ENCODE results near the gene ITIH4. TPM values are rescaled to one million over a fixed set of nuclear protein-coding genes. Genes with fewer than 3 reads are reported as not detected.
A peak's percentile ranks its signal among the peaks of the same experiment; 100 is the strongest.

ITIH4 gene
- total RNA-seq, 1 donor from 2014 or later: 9.8 TPM

DNA sequence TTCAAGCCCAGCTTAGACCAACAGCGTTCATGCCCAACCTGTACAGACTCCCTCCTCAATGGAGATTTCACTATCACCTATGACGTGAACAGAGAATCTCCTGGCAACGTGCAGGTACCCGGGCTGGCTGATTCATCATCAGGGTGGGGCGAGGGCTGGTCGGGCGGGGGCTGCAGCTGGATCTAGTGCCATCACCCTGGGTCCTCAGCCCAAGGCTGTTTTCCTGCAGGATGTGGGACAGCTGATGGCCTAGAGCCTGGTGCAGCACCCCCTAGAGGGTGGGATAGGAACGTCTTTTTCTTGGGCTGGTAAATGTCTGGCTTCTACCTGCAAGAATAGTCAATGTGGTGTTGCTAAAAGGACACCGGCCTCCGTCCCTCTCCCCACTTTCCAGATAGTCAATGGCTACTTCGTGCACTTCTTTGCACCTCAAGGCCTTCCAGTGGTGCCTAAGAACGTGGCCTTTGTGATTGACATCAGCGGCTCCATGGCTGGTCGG, 31.4 kb downstream of the ITIH4 start:
- Histone ChIP-seq H3K27me3 (no peaks in the 10 kb centered on the region), H3K27ac (no peak overlapping the region), H3K4me3 (no peak overlapping the region), H3K36me3 (no peaks in the 10 kb centered on the region), H3K4me1 (peaks cover 0 to 2% of the 10 kb centered on the region in 2 donors), H3K9me3 (no peaks in the 10 kb centered on the region)
- TF ChIP-seq CTCF (IDR thresholded peaks at IDR 0.05): peak in 1 of 3 experiments; percentile 31
- no peak for DNase-seq (ENCODE audit: low spot score in 2 of 2)
- intact Hi-C loops (cut with DNase I): no loop called here

GRCh38 chr3:52798376-52798977, 32.0 kb downstream of the ITIH4 start:
- Histone ChIP-seq H3K36me3 (no peaks in the 10 kb centered on the region), H3K4me1 (peaks cover 0 to 2% of the 10 kb centered on the region in 2 donors), H3K27ac (peak overlapping the region in 1 of 2 donors; percentile 2), H3K27me3 (no peaks in the 10 kb centered on the region), H3K4me3 (no peak overlapping the region), H3K9me3 (no peaks in the 10 kb centered on the region)
- no peak for TF ChIP-seq CTCF (IDR thresholded peaks at IDR 0.05)
- intact Hi-C loops (cut with DNase I): no loop called here
- no peak for DNase-seq (ENCODE audit: low spot score in 2 of 2)

DNA sequence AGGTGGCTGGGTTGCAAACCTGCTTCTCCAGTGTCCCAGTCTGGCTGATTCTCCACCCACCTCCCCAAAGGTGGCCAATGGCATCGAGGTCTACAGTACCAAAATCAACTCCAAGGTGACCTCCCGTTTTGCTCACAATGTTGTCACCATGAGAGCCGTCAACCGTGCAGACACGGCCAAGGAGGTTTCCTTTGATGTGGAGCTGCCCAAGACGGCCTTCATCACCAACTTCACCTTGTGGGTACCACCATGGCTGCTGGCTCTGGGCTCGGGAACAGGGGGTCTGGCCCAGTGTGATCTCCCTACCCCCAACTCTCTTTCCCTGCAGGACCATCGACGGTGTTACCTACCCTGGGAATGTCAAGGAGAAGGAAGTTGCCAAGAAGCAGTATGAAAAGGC, 34.1 kb downstream of the ITIH4 start:
- Histone ChIP-seq H3K9me3 (no peaks in the 10 kb centered on the region), H3K27ac (no peak overlapping the region), H3K27me3 (no peaks in the 10 kb centered on the region), H3K4me1 (no peaks in the 10 kb centered on the region), H3K36me3 (no peaks in the 10 kb centered on the region), H3K4me3 (no peak overlapping the region)
- no peak for TF ChIP-seq CTCF (IDR thresholded peaks at IDR 0.05)
- no peak for DNase-seq (ENCODE audit: low spot score in 2 of 2)
- intact Hi-C loops (cut with DNase I): no loop called here

GRCh38 chr3:52795298-52795900, 35.1 kb downstream of the ITIH4 start:
- no peaks in the 10 kb centered on the region for H3K9me3 ChIP-seq
- H3K4me1 ChIP-seq: no peaks in the 10 kb centered on the region
- H3K4me3 ChIP-seq: no peak overlapping the region
- no peaks in the 10 kb centered on the region for H3K36me3 ChIP-seq
- H3K27ac ChIP-seq: no peak overlapping the region
- no peaks in the 10 kb centered on the region for H3K27me3 ChIP-seq
- TF ChIP-seq CTCF (IDR thresholded peaks at IDR 0.05): no peak
- intact Hi-C loops (cut with DNase I): no loop called here
- no peak for DNase-seq (ENCODE audit: low spot score in 2 of 2)

DNA sequence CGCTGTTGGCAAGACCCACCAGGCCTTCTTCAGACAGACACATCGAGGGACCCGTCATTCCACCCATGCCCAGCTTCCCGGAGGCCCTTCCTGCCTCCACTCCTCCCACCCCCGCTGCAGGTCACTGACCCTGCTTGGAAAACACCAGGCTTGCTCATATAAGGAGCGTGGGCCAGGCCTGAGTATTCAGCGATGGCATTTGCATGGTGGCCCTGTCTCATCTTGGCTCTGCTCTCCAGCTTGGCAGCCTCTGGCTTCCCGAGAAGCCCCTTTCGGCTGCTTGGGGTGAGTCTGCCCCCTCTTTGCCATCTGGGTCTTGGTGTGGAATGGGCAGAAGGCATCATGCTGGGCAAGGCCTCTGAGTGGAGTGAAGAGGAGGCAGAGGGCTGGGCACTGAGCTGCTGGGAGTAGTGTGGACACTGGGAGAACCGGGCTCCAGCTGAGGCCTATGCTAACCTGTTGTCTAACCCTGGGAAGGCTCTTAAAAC, 35.8 kb downstream of the ITIH4 start, which contains the start of gene ITIH3:
ITIH3 (plus strand) TSS at position 185 of the 488 bp plus-strand sequence; CDS start at position 193, 8 bp downstream.
- Histone ChIP-seq H3K4me3 (no peak within 1 kb of the TSS), H3K4me1 (no peaks in the 10 kb centered on the region), H3K36me3 (no peaks in the 10 kb centered on the region), H3K9me3 (no peaks in the 10 kb centered on the region), H3K27me3 (no peaks in the 10 kb centered on the region), H3K27ac (no peak within 1 kb of the TSS)
- no peak for DNase-seq (ENCODE audit: low spot score in 2 of 2)
- no peak for TF ChIP-seq CTCF (IDR thresholded peaks at IDR 0.05)
- intact Hi-C loops (cut with DNase I): no loop called here
